ENCODE measurements around the gene MUC22.
"Not testable (repeated sequence)": the region's sequence is repeated elsewhere in the genome, so short reads cannot be mapped to it uniquely, and the experiment has no call there.

The MUC22 gene

GRCh38 chr6:31020057-31020456, 9.8 kb downstream of the MUC22 start:
- no peak overlapping the region for H2AFZ ChIP-seq (ENCODE audit: low read length)
- H3K4me3 ChIP-seq (ENCODE audit: low read length, poor library complexity, severe bottlenecking): no peak overlapping the region
- no peaks in the 10 kb centered on the region for H3K9me3 ChIP-seq (ENCODE audit: insufficient read depth, low read depth, low read length)
- H3K9ac ChIP-seq (ENCODE audit: low read depth, low read length, poor library complexity, severe bottlenecking): no peak overlapping the region
- no peaks in the 10 kb centered on the region for H3K36me3 ChIP-seq (ENCODE audit: insufficient read depth, low read length)
- H3K4me2 ChIP-seq (ENCODE audit: low read depth, low read length, poor library complexity, severe bottlenecking): no peak overlapping the region
- no peaks in the 10 kb centered on the region for H3K79me2 ChIP-seq (ENCODE audit: insufficient read depth, low read length)
- no peaks in the 10 kb centered on the region for H3K9me2 ChIP-seq (replicated peaks; ENCODE audit: low read depth, low read length)
- H3F3A ChIP-seq (ENCODE audit: low read depth): no peaks in the 10 kb centered on the region
- H3K27me3 ChIP-seq (ENCODE audit: insufficient read depth, low read length, poor library complexity, severe bottlenecking): no peaks in the 10 kb centered on the region
- TF ChIP-seq EZH2phosphoT487 (IDR thresholded peaks at IDR 0.05; ENCODE audit: borderline replicate concordance): no peak
- no peak for TF ChIP-seq CTCF (conservative IDR thresholded peaks at IDR 0.05; ENCODE audit: low read length)
- H3K4me1 ChIP-seq (ENCODE audit: insufficient read depth, low read length, poor library complexity, severe bottlenecking): no peaks in the 10 kb centered on the region
- H4K20me1 ChIP-seq (ENCODE audit: insufficient read depth, low read length, poor library complexity, severe bottlenecking): no peaks in the 10 kb centered on the region

- not testable (repeated sequence) for H3K27me3 ChIP-seq (ENCODE audit: insufficient read depth, low read length, poor library complexity, severe bottlenecking); H4K20me1 ChIP-seq (ENCODE audit: insufficient read depth, low read length, poor library complexity, severe bottlenecking); H3K4me2 ChIP-seq (ENCODE audit: low read depth, low read length, poor library complexity, severe bottlenecking); H3F3A ChIP-seq (ENCODE audit: low read depth); H3K4me1 ChIP-seq (ENCODE audit: insufficient read depth, low read length, poor library complexity, severe bottlenecking); H3K36me3 ChIP-seq (ENCODE audit: insufficient read depth, low read length); H3K9me2 ChIP-seq (replicated peaks; ENCODE audit: low read depth, low read length); H2AFZ ChIP-seq (ENCODE audit: low read length); H3K9ac ChIP-seq (ENCODE audit: low read depth, low read length, poor library complexity, severe bottlenecking); H3K9me3 ChIP-seq (ENCODE audit: insufficient read depth, low read depth, low read length); H3K79me2 ChIP-seq (ENCODE audit: insufficient read depth, low read length); H3K4me3 ChIP-seq (ENCODE audit: low read length, poor library complexity, severe bottlenecking)
Observed at GRCh38 chr6:31020631-31021255, 10.5 kb downstream of the MUC22 start.

GRCh38 chr6:31021705-31022531, 11.6 kb downstream of the MUC22 start:
- not testable (repeated sequence) for H3K4me3 ChIP-seq (ENCODE audit: low read length, poor library complexity, severe bottlenecking); H3K4me2 ChIP-seq (ENCODE audit: low read depth, low read length, poor library complexity, severe bottlenecking); H3K79me2 ChIP-seq (ENCODE audit: insufficient read depth, low read length); H3K9me2 ChIP-seq (replicated peaks; ENCODE audit: low read depth, low read length); H3K9ac ChIP-seq (ENCODE audit: low read depth, low read length, poor library complexity, severe bottlenecking); H3K36me3 ChIP-seq (ENCODE audit: insufficient read depth, low read length); H3K4me1 ChIP-seq (ENCODE audit: insufficient read depth, low read length, poor library complexity, severe bottlenecking); H2AFZ ChIP-seq (ENCODE audit: low read length); H3F3A ChIP-seq (ENCODE audit: low read depth); H3K27me3 ChIP-seq (ENCODE audit: insufficient read depth, low read length, poor library complexity, severe bottlenecking); H3K9me3 ChIP-seq (ENCODE audit: insufficient read depth, low read depth, low read length); H4K20me1 ChIP-seq (ENCODE audit: insufficient read depth, low read length, poor library complexity, severe bottlenecking)

GRCh38 chr6:31025595-31025994, 15.3 kb downstream of the MUC22 start:
- no peak overlapping the region for H3K4me3 ChIP-seq (ENCODE audit: low read length, poor library complexity, severe bottlenecking)
- no peaks in the 10 kb centered on the region for H4K20me1 ChIP-seq (ENCODE audit: insufficient read depth, low read length, poor library complexity, severe bottlenecking)
- no peak overlapping the region for H2AFZ ChIP-seq (ENCODE audit: low read length)
- H3K36me3 ChIP-seq (ENCODE audit: insufficient read depth, low read length): no peaks in the 10 kb centered on the region
- H3K27me3 ChIP-seq (ENCODE audit: insufficient read depth, low read length, poor library complexity, severe bottlenecking): no peaks in the 10 kb centered on the region
- H3K79me2 ChIP-seq (ENCODE audit: insufficient read depth, low read length): no peaks in the 10 kb centered on the region
- H3K4me2 ChIP-seq (ENCODE audit: low read depth, low read length, poor library complexity, severe bottlenecking): no peak overlapping the region
- no peaks in the 10 kb centered on the region for H3K4me1 ChIP-seq (ENCODE audit: insufficient read depth, low read length, poor library complexity, severe bottlenecking)
- no peaks in the 10 kb centered on the region for H3K9me2 ChIP-seq (replicated peaks; ENCODE audit: low read depth, low read length)
- no peaks in the 10 kb centered on the region for H3F3A ChIP-seq (ENCODE audit: low read depth)
- H3K9ac ChIP-seq (ENCODE audit: low read depth, low read length, poor library complexity, severe bottlenecking): no peak overlapping the region
- peaks cover 5% of the 10 kb centered on the region; the same call in 1 of the 2 replicates for H3K9me3 ChIP-seq (ENCODE audit: insufficient read depth, low read depth, low read length)
- no peak for TF ChIP-seq CTCF (conservative IDR thresholded peaks at IDR 0.05; ENCODE audit: low read length)
- TF ChIP-seq EZH2phosphoT487 (IDR thresholded peaks at IDR 0.05; ENCODE audit: borderline replicate concordance): no peak
